GM19239 (cell line): ENCODE data around the gene SLC7A8.
"Not testable (repeated sequence)": the region's sequence is repeated elsewhere in the genome, so short reads cannot be mapped to it uniquely, and the experiment has no call there.

Source experiments
- DNase-seq: peaks from one replicate; pipeline ENCODE4 v3.0.0; 2011; ENCODE audit warnings: low spot score; ENCODE audit not compliant: insufficient read length
- FAIRE-seq: peaks from 2 replicates; lab custom pipeline; 2011; peaks lifted over from hg19 to GRCh38; lab: Jason Lieb, UNC

Gene SLC7A8

DNA sequence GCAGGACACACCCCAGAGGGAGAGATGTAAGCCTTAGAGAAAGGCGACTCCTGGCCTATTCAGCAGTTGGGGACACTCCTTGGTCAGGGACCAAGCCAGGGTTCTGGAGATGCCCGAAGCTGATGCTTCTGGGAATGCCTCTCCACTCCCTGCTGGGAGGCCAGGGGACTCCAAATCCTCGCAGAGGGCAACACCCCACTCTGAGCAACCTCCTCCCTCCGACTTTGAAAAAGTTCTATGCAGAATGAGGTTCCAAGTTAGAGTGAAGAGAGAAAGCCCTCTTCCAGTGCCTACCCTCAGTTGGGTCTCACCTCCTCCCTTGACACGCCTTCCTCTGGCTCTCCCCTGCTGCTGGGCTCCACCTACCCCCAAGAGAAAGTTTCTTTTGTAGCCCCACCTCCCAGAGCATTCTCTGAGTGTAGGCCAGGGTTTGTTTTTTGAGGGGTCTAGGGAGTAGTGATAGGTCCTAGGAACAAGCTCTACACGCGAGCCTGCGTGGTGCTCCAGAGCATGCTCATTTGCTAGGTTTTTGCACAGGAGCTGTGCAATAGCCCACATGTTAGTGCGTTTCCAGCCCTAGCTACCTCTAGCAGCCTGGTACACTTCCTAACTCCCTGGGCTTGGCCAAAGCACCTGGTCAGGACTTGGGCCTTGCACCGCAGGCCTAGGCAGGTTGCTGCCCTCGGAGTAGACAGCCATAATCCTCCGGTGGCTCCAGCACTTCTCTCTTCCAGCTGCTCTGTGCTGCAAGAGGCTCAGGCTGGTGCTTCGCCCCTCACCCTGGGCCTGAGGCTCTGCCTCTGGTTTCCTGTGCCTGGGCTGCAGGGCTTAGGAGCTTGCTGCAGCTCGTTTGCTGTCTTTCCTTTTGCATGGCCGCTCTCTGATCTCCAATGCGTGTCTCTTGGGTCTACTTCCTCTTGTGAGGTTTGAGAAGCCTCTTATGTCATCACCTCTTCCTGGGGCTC is 63.8 kb downstream of the SLC7A8 start:
- no peak for DNase-seq
- FAIRE-seq: no peak

DNA sequence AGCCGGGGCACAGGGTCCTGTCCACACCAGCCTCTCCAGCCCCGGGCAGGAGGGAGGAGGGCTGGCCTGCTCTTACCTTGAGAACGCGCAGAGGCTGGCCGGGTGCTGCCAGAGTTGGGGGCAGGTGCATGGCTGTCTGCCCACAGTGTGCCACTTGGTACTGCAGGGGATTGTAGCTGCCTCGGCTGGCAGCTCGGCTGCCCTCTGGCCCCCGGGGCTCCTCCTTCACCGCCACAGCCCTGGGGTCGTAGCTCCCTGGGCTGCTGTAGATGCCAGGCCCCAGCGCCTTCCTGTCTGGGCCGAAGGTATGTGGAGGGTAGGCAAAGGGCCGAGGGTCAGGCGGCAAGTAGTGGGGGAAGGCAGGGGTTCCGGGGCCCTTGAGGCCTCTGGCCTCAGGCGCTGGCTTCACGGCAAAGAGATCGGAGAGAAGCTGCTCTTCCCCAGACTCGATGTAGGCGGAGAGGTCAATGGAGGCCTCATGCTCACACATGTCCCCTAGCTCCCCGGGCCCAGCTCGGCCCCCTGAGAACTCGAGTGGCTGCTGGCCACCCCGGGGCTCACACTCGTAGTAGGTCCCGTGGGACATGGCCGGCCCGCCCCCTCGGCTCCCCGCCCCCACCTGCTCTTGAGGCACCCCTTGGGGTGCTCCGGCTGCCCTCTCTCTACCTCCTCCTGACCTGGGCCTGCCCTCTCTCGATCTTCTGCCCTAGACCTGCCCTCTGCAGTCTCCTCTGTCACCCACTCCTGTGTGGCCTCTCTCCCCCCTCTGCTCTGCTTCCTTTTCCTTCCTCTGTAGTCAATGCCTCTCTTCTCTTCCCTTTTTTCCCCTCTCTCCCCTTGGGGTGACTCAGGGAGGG is 64.7 kb downstream of the SLC7A8 start, which contains the start of gene CEBPE:
Gene CEBPE (minus strand): TSS at position 750 of the 857 bp plus-strand sequence. CDS start 164 bp downstream, at position 586.
- FAIRE-seq (no peak), DNase-seq (no peak)

DNA sequence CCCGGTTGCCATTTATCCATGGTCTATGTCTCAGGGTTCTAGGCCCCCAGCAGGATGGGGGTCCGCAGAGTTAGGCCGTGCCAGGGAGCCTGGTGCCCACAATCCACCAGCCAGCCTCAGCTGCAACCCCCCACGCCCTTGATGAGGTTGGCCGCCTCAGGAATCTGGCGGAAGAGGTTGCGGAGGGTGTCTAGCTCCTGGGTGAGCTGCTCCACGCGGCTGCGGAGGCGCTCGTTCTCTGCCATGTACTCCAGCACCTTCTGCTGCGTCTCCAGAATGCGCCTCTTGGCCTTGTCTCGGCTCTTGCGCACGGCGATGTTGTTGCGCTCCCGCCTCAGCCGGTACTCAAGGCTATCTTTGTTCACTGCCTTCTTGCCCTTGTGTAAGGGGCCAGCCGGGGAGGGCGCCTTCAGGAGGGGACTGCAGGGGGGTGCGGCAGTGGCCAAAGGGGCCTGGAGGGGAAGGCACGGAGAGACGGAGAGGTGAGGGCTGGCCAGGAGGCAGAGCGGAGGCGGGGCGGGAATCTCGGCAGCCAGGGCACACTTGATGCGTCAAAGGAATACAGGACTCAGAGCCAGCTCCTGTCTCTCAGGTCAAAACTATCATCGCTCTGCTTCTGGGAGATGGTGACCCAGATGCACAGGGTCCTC is 66.0 kb downstream of the SLC7A8 start:
- no peak for DNase-seq
- FAIRE-seq: no peak

DNA sequence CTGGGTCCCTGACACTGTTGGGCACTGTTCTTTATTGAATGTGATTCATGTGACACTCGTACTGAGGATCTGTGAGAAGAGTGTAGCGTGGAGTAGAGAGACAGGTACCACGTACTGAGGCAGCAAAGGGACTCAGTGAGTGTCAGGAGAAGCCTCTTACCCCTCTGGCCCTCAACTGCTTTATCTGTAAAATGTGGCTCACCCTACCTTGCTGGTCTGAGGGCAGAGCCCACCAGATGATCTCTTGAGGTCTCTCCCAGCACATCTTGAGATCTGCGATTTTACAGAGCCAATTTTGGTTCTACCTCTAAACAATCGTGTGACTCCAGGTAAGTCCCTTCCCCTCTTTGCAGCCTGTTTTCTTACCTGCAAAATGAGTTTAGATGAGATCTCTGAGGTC is 67.5 kb downstream of the SLC7A8 start:
- FAIRE-seq (no peak), DNase-seq (no peak)

DNA sequence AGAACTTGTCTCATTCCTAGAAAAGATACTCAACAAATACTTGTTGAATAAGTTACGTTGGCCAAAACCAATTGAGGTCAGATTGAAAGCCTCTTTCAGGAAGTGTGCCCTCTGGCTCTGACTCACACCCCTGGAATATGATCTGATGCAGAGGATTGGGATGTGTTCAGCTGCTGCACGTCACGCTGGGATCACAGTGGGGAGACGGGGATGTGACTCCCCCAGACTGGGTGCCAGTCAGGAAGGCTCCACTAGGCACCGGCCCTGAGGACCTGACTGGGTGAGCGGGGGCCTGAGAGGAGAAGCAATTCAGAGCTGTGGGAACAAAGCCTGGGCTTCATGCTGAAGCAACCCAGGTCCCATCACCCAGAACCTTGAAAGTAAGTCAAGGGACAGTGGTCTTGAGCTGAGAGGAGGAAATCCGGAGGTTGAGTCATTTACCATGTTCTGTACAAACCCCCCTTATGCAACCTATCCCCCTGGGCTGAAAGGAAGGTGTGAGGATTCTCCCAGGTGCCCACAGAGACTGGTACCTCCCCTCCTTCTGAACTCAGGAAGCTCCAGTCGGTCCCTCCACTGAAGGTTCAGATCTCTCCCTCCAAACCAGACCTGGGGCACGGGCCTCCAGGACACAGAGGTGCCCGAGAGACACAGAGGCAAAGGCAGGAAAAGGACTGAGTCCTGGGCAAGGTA is 68.3 kb downstream of the SLC7A8 start:
- DNase-seq (no peak), FAIRE-seq (no peak)

DNA sequence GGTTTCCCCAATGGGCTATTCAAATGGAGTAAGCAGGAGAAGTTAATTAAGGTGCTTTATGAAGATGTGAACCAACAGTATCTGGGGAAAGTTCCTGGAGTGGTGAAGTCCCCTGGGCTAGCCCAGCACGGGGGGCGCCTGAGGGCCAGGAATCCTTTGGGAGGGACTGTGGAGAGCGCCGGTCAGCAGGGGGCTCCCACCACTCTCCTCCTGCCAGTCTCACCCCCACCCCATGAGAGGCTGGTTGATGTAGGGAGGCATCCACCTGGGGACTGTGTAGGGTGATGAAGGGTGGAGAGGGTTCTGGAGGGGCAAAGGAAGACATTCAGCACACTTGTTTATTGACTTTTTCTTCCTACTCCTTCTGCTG is 68.8 kb downstream of the SLC7A8 start:
- FAIRE-seq (no peak), DNase-seq (no peak)

DNA sequence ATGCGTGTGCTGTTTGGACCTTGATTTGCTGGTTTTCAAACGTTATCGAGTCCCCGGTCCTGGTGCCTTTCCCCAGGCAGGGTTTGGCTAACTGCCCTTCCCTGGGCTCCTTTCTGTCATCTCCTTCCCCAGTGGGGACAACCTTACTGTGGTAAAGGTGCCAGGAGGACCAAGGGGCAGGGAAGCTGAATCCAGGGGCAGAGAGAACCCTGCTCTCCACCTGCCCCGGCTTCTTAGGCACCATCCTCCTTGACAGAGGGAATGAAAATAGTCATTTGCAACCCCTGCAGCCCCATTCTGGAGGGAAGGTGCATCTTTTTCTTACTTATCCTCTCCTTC is 69.4 kb downstream of the SLC7A8 start:
- FAIRE-seq: no peak
- no peak for DNase-seq

DNA sequence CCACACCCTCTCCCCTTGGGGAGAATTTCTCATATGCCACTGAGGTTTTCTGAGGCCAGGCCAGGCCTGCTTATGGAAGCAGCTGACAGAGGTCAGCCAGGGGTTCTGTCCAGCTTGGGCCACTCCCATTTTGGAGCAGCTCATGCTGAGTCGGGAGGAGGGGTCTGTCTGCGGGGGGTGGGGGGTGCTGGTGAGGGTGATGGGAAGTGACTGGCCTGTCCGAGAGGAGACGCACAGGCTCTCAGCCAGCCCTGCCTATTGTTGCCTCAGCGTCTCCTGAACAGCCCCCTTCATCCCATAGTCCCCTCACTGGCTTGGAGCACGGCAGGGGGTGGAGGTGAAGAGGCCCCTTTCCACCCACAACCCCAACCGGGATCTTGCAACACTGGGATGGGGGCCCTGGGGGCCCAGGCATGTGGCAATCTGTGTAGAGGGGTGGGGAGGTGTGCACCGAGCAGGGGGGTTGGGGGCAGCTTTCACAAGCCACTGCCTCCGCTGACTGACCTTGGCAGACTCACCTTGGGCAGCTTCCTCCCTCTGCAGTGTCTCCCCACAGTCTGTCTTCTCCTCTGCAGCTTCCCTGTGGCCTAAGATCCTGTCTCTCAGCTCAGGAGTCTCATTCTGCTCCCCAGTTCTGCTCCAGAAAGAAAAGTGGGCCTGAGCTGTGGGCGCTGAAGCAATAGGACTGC is 69.9 kb downstream of the SLC7A8 start:
- no peak for DNase-seq
- FAIRE-seq: no peak

DNA sequence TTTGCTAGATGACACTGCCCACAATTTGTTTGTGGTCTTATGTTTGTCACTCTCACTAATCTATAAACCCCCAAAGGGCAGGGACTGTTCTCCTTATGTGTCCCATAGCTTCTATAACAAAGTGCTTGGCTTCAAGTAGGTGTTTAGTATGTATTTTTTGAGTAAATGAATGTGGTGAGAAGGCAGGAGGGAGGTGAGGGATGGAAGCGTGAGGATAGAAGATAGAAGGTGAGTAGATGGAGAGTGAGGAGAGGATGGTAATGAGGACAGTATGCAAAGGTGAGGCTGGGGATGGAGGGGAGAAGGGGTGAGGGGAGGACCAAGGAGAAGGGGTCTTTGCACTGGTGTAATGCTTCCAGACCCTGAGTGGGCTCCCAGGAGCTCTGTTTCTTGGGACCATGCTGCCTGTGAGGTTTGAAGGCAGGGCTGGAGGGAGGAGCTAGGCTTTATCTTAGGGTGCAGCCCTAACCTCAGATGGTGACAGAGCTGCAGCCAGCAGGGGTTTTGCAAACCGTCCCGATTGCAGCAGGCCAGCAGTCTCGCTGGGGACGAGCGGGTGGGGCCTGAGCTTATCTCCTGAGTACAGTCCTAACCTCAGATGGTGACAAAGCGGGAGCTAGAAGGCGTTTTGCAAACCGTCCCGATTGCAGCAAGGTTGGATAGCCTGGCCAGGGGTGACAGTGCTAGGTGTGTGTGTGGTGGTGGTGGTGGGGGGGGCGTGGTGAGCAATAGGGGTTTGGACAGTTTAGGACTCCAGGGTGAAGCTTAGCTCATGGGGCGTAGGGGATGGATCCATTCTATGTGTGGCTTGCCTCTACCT is 70.9 kb downstream of the SLC7A8 start:
- DNase-seq: no peak
- FAIRE-seq: no peak

DNA sequence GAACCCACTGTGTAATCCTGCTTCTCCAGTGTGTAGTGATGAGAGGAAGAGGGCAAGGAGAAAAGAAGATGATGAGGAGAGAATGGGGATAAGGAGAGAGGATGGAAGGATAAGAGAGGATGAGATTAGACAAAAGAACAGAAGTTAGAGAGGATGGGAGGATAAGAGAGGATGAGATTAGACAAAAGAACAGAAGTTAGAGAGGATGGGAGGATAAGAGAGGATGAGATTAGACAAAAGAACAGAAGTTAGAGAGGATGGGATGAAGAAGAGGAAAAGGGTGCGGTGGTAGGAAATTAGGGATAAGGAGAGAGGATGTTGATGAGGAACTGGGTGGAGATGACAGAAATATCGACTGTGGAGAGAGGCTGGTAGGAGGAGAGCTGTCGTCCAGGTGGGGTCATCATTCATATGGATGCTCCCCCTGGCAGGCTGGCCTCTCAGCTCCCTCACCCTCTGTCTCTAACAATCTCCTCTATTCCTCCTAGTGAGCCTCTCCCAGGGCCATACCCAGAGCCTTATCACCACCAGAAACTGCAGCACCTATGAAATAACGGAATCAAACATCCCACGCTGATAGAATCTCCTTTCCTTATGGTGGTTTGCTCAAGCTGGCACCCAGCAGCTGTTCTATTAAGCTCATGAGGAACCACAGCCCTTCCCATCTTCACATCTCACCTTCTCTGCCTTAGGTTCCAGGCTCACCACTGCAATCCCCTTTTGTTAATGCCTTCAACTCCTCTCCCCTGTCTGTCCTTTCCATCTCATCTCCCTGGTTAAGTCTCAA is 72.7 kb downstream of the SLC7A8 start:
- DNase-seq (no peak), FAIRE-seq (no peak)

DNA sequence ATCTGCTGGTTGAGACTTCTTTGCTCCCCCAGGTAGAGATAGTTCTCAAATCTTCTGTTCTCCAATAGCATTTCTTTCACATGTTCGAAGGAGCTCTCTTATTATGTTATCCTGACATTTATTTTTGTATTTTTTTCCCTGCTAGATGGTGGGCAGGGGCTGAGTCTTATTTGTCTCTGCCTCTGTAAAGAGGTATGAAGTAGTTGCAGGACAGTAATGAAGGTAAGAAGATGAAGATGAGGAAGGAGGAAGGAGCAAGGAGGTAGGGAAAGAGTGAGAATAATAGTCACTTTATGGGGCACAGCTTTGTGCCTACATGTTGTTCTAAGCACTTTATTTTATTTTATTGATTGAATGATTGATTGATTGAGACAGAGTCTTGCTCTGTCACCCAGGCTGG is 73.7 kb downstream of the SLC7A8 start:
- FAIRE-seq (no peak), DNase-seq (no peak)

DNA sequence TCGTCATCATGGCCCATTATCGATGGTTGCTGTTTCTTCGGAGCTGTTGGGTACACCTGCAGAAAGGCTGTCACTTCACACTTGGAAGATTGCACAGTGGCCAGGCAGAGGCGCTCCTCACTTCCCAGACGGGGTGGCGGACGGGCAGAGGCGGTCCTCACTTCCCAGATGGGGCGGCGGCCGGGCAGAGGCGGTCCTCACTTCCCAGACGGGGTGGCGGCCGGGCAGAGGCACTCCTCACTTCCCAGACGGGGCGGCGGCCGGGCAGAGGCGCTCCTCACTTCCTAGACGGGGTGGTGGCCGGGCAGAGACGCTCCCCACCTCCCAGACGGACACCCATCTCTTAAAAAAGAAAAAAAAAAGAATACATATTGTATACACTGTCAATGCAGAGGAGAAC is 75.3 kb downstream of the SLC7A8 start:
- DNase-seq, FAIRE-seq: not testable (repeated sequence)

DNA sequence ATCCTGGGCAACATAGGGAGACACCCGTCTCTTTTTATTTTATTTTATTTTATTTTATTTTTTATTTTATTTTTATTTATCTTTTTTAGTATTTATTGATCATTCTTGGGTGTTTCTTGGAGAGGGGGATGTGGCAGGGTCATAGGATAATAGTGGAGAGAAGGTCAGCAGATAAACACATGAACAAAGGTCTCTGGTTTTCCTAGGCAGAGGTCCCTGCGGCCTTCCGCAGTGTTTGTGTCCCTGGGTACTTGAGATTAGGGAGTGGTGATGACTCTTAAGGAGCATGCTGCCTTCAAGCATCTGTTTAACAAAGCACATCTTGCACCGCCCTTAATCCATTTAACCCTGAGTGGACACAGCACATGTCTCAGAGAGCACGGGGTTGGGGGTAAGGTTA is 75.8 kb downstream of the SLC7A8 start:
- not testable (repeated sequence) for FAIRE-seq, DNase-seq

DNA sequence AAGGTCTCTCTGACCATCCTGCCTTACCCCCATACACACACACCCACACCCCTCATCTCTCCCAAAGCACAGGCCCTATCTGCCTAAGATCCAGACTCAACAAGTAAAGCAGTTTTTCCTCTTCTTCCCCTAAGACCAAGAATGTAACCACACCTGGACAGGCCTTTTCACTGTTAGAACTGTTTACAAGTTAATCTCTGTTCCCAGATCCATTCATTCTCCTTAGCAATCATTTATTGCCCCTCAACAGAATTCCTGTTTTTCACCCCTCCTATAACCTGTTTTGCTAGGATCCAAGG is 76.8 kb downstream of the SLC7A8 start:
- no peak for FAIRE-seq
- no peak for DNase-seq

DNA sequence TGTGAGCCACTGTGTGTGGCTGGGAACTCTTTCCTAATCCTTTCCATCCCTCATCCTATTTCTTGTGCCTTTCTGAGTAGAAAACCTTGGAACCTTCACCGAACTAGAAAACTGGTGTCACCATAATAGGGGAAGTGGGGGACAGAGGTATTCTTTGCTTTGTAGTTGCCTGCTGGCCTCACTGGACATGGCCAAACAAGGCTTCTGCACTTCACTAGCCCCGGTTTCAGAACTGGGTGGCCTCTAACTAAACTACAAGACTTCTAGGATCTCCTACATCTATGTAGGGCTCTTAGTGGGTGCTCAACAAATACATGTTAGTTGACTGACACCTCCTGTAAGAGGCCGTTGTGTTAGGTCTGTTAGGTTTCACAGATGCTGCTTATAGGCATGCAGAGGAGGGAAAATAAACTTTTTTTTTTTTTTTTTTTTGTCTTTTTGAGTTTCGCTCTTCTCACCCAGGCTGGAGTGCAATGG is 78.1 kb downstream of the SLC7A8 start:
- DNase-seq (no peak), FAIRE-seq (no peak)

DNA sequence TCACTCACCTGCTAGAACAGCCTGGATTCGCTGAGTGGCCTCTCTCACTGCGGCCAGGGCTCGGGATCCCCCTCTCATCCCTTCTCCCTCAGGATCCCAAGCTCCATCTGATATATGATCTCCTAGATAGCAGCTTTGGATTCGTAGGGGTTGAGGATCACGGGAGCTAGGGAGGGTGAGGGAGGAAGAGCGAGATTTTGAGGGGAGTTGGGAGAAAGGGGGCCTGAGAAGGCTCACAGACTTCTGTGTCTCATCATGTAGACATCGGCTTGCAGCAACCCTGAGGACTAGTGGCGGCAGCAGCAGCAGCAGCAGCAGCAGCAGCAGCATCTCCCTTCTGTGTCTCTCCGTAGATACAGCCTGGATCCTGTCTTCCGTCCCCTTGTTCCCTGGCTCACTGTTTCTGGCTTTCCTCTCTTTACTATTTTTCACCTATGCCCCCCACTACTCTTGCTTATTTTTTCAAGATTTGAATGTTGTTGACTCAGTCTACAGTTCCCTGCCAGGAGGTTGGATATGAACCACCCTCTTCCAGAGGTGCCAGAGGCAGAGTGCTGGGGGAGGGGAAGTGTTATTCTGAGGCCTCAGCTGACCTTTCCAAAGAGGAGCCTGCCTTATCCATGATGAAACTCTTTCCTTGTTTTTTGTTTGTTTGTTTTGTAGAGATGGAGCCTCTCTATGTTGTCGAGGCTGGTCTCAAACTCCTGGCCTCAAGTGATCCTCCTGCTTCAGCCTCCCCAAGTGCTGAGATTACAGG is 78.7 kb downstream of the SLC7A8 start, which contains the start of gene CIROP:
Gene CIROP (minus strand): TSS at position 399 of the 757 bp plus-strand sequence. CDS start 69 bp downstream, at position 330.
- DNase-seq: no peak
- no peak for FAIRE-seq

DNA sequence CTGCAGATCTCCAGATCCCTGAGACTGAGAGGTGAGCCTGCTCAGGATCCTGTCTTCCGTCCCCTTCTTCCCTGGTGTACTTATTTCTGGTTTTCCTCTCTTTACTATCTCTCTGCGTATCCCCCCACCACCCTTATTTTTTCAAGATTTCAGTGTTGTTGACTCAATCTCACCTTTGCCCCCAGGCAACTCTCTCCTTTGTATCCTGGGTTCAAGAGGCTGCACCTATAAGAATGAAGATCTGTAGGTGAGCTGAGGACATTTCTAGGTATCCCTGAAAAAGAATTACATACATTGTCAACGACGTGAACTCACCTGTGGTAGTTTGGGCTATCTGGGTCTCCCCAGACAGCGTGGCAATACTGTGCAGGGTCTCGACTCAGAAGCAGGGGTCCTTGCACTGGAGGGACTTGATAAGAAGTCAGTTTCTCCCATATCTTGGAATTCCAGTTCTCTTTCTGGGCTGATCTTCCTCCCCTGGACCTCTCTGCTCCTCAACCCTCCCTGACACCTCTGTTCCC is 79.3 kb downstream of the SLC7A8 start:
- no peak for FAIRE-seq

More for the DNA sequence above, 79.3 kb downstream of the SLC7A8 start:
- no peak for DNase-seq
